Caco-2 (cell line): ENCODE measurements around the gene TVP23B. TPM values are rescaled to one million over a fixed set of nuclear protein-coding genes. Genes with fewer than 3 reads are reported as not detected.
A peak's percentile ranks its signal among the peaks of the same experiment; 100 is the strongest.
"Not testable (repeated sequence)": the region's sequence is repeated elsewhere in the genome, so short reads cannot be mapped to it uniquely, and the experiment has no call there.

ENCODE experiments used
- BruUV-seq: library from RNA; stranded (reverse); fragments of 400-500 nt; replicated peaks from 2 replicates; lab custom pipeline; 2021; lab: Mats Ljungman, UMichigan
- CTCF ChIA-PET: fragments of 300-600 bp; sonication (Branson Sonifier 250); formaldehyde crosslinking; loops from one replicate; lab custom pipeline; 2022; ENCODE audit warnings: antibody characterized with exemption; lab: Charles Lee
- POLR2A ChIA-PET: fragments of 300-600 bp; sonication (Branson Sonifier 250); formaldehyde crosslinking; loops from one replicate; lab custom pipeline; 2022; ENCODE audit warnings: antibody characterized with exemption; lab: Charles Lee
- DNase-seq, 2 experiments: peaks; one replicate each; pipeline versions ENCODE4 v3.0.0 to v3.0.0-alpha.2; 2020 to 2022
- H3K27me3 ChIP-seq: replicated peaks from 2 replicates; pipeline ENCODE4 v1.6.0; 2011; ENCODE audit warnings: low read length; ENCODE audit not compliant: control insufficient read depth, insufficient read depth
- H3K36me3 ChIP-seq: 2 replicates; pipeline ENCODE4 v1.5.1; 2011; ENCODE audit warnings: low read length; ENCODE audit not compliant: control insufficient read depth, insufficient read depth
- H3K4me1 ChIP-seq: fragments of 250-450 bp; sonication (Bioruptor Pico); 2 replicates; pipeline ENCODE4 v1.5.1; 2020; ENCODE audit warnings: mild to moderate bottlenecking
- H3K4me3 ChIP-seq: 2 replicates; pipeline ENCODE4 v1.5.1; 2011; ENCODE audit warnings: low read depth, mild to moderate bottlenecking, control low read depth, low read length
- H3K9me3 ChIP-seq: fragments of 250-450 bp; sonication (Bioruptor Pico); 2 replicates; pipeline ENCODE4 v1.5.1; 2020; ENCODE audit warnings: mild to moderate bottlenecking, moderate library complexity
- H3K27ac Mint-ChIP-seq: one replicate; pipeline ENCODE4 v1.8.0; 2022; ENCODE audit warnings: mixed read lengths; ENCODE audit not compliant: unreplicated experiment
- H3K27me3 Mint-ChIP-seq: one replicate; pipeline ENCODE4 v1.8.0; 2022; ENCODE audit warnings: mixed read lengths; ENCODE audit not compliant: insufficient read depth, unreplicated experiment
- H3K36me3 Mint-ChIP-seq: one replicate; pipeline ENCODE4 v1.8.0; 2022; ENCODE audit warnings: mild to moderate bottlenecking, mixed read lengths; ENCODE audit not compliant: insufficient read depth, unreplicated experiment
- H3K4me1 Mint-ChIP-seq: one replicate; pipeline ENCODE4 v1.8.0; 2022; ENCODE audit warnings: low read depth, mixed read lengths; ENCODE audit not compliant: unreplicated experiment
- H3K4me3 Mint-ChIP-seq: one replicate; pipeline ENCODE4 v1.8.0; 2022; ENCODE audit warnings: mild to moderate bottlenecking, moderate library complexity, mixed read lengths; ENCODE audit not compliant: unreplicated experiment
- H3K9me3 Mint-ChIP-seq: one replicate; pipeline ENCODE4 v1.8.0; 2022; ENCODE audit warnings: mixed read lengths; ENCODE audit not compliant: unreplicated experiment
- intact Hi-C: fragments of 100-400 bp; cut with micrococcal nuclease; formaldehyde crosslinking; loops from one replicate; pipeline ENCODE4 v1.10.0; 2022; ENCODE audit not compliant: unreplicated experiment
- total RNA-seq: library from RNA; stranded (reverse); gene quantifications from 2 replicates; pipeline ENCODE4 v1.2.3, GENCODE V29; 2022

The TVP23B gene
- total RNA-seq, 1 experiment from 2014 or later, result 29.1 TPM

- H3K4me3 Mint-ChIP-seq, DNase-seq, H3K4me1 ChIP-seq, POLR2A ChIA-PET, H3K27me3 ChIP-seq, H3K9me3 ChIP-seq, H3K4me3 ChIP-seq, H3K27me3 Mint-ChIP-seq, H3K27ac Mint-ChIP-seq, H3K9me3 Mint-ChIP-seq, intact Hi-C loops, H3K36me3 Mint-ChIP-seq, H3K36me3 ChIP-seq, BruUV-seq, CTCF ChIA-PET: not testable (repeated sequence)
- peaks cover 10% of the 10 kb centered on the region for H3K4me1 Mint-ChIP-seq
These were observed 36.3 kb upstream of the TVP23B start for GRCh38 chr17:18744726-18745125.

GRCh38 chr17:18746551-18746950 lies 34.4 kb upstream of the TVP23B start:
- H3K36me3 ChIP-seq, intact Hi-C loops, POLR2A ChIA-PET, BruUV-seq, H3K4me3 ChIP-seq, H3K27ac Mint-ChIP-seq, H3K4me1 ChIP-seq, H3K27me3 Mint-ChIP-seq, H3K4me3 Mint-ChIP-seq, H3K27me3 ChIP-seq, H3K9me3 Mint-ChIP-seq, CTCF ChIA-PET, H3K9me3 ChIP-seq, H3K36me3 Mint-ChIP-seq: not testable (repeated sequence)
- H3K4me1 Mint-ChIP-seq, result peaks cover 10% of the 10 kb centered on the region
- DNase-seq, result peak; percentile 68 to 78

- H3K4me3 ChIP-seq, H3K27ac Mint-ChIP-seq, H3K27me3 Mint-ChIP-seq, CTCF ChIA-PET, POLR2A ChIA-PET, H3K9me3 Mint-ChIP-seq, H3K4me1 ChIP-seq, BruUV-seq, intact Hi-C loops, H3K27me3 ChIP-seq, H3K36me3 Mint-ChIP-seq, H3K4me3 Mint-ChIP-seq, H3K36me3 ChIP-seq, H3K9me3 ChIP-seq, DNase-seq: not testable (repeated sequence)
- H3K4me1 Mint-ChIP-seq, result peaks cover 10% of the 10 kb centered on the region
These were observed 33.5 kb upstream of the TVP23B start for GRCh38 chr17:18747501-18747900.

- CTCF ChIA-PET, H3K36me3 ChIP-seq, DNase-seq, intact Hi-C loops, H3K36me3 Mint-ChIP-seq, H3K9me3 Mint-ChIP-seq, H3K27ac Mint-ChIP-seq, BruUV-seq, H3K9me3 ChIP-seq, H3K4me3 ChIP-seq, H3K4me3 Mint-ChIP-seq, POLR2A ChIA-PET, H3K27me3 Mint-ChIP-seq, H3K4me1 ChIP-seq, H3K27me3 ChIP-seq: not testable (repeated sequence)
- H3K4me1 Mint-ChIP-seq, result peaks cover 10% of the 10 kb centered on the region
These were observed 30.7 kb upstream of the TVP23B start for GRCh38 chr17:18750242-18750641.

GRCh38 chr17:18753829-18754409 lies 27.1 kb upstream of the TVP23B start:
- H3K4me3 Mint-ChIP-seq, H3K27ac Mint-ChIP-seq, intact Hi-C loops, H3K4me1 ChIP-seq, DNase-seq, H3K36me3 Mint-ChIP-seq, BruUV-seq, CTCF ChIA-PET, H3K4me1 Mint-ChIP-seq, H3K4me3 ChIP-seq, POLR2A ChIA-PET, H3K9me3 Mint-ChIP-seq, H3K36me3 ChIP-seq, H3K9me3 ChIP-seq, H3K27me3 Mint-ChIP-seq, H3K27me3 ChIP-seq: not testable (repeated sequence)

- H3K27me3 ChIP-seq, H3K36me3 ChIP-seq, CTCF ChIA-PET, H3K4me1 Mint-ChIP-seq, H3K27me3 Mint-ChIP-seq, H3K4me1 ChIP-seq, H3K27ac Mint-ChIP-seq, H3K9me3 Mint-ChIP-seq, BruUV-seq, POLR2A ChIA-PET, intact Hi-C loops, H3K4me3 ChIP-seq, H3K9me3 ChIP-seq, H3K4me3 Mint-ChIP-seq, H3K36me3 Mint-ChIP-seq, DNase-seq: not testable (repeated sequence)
These were observed 25.0 kb upstream of the TVP23B start for GRCh38 chr17:18755969-18756368.

GRCh38 chr17:18757368-18758044 lies 23.5 kb upstream of the TVP23B start:
- H3K27me3 ChIP-seq, H3K27ac Mint-ChIP-seq, POLR2A ChIA-PET, CTCF ChIA-PET, H3K9me3 ChIP-seq, intact Hi-C loops, H3K4me1 Mint-ChIP-seq, H3K4me1 ChIP-seq, H3K36me3 ChIP-seq, H3K4me3 Mint-ChIP-seq, H3K27me3 Mint-ChIP-seq, H3K9me3 Mint-ChIP-seq, BruUV-seq, H3K36me3 Mint-ChIP-seq, DNase-seq, H3K4me3 ChIP-seq: not testable (repeated sequence)
